HepG2 (cell line): ENCODE measurements around the gene CDK5RAP2. TPM values are rescaled to one million over a fixed set of nuclear protein-coding genes. Genes with fewer than 3 reads are reported as not detected.

Experiments used
- MAFG ChIP-seq: sonication (generic); formaldehyde crosslinking; IDR thresholded peaks from 2 replicates; pipeline ENCODE4 v1.5.1; 2020; ENCODE audit warnings: mild to moderate bottlenecking, missing genetic modification reagents
- MXD4 ChIP-seq: IDR thresholded peaks from 2 replicates; pipeline ENCODE4 v1.6.1; 2016; ENCODE audit warnings: mild to moderate bottlenecking, missing biosample characterization, missing genetic modification reagents
- RBM22 ChIP-seq: fragments of 200-400 bp; formaldehyde crosslinking; optimal IDR thresholded peaks from 2 replicates; pipeline ENCODE3; 2017; ENCODE audit warnings: mild to moderate bottlenecking, low read length, moderate library complexity
- REXO4 ChIP-seq: sonication (generic); formaldehyde crosslinking; IDR thresholded peaks from 2 replicates; pipeline ENCODE4 v1.8.0; 2022; ENCODE audit warnings: missing genetic modification reagents, mild to moderate bottlenecking, borderline replicate concordance
- ZIK1 ChIP-seq: sonication (generic); formaldehyde crosslinking; IDR thresholded peaks from 2 replicates; pipeline ENCODE4 v1.5.0; 2020; ENCODE audit warnings: mild to moderate bottlenecking, low read depth, missing genetic modification reagents, borderline replicate concordance
- ZNF496 ChIP-seq: sonication (generic); formaldehyde crosslinking; IDR thresholded peaks from 2 replicates; pipeline ENCODE4 v1.8.1; 2023; ENCODE audit warnings: mild to moderate bottlenecking, moderate library complexity, missing genetic modification reagents; ENCODE audit not compliant: insufficient replicate concordance
- ZSCAN30 ChIP-seq: sonication (generic); formaldehyde crosslinking; IDR thresholded peaks from 2 replicates; pipeline ENCODE4 v1.5.0; 2020; ENCODE audit warnings: mild to moderate bottlenecking, missing genetic modification reagents
- polyA plus RNA-seq, 8 experiments: library from polyadenylated mRNA; depleted of rRNA in 3 of 8; stranded (reverse) in 7 of 8; unstranded in 1 of 8; fragments of >200 nt; fragmentation: Illumina TruSeq in 4 of 8; extraction: Trizol in 4 of 8; gene quantifications; 2 replicates each; pipeline versions ENCODE4 v1.2.1 to v1.2.3, GENCODE V29; 2011 to 2016; ENCODE audit warnings: low read depth in 4 of 8, missing spikeins in 1 of 8, mixed read lengths in 1 of 8; ENCODE audit not compliant: insufficient read depth in 1 of 8
- total RNA-seq, 5 experiments: library from RNA; depleted of rRNA; stranded (reverse); fragments of >200 nt; fragmentation: Illumina TruSeq; extraction: Trizol; gene quantifications; 2 replicates each; pipeline ENCODE4 v1.2.3, GENCODE V29; 2016; ENCODE audit warnings: low read depth in 1 of 5
- TF ChIP-seq, protein P1 (sequence below): sonication (generic); formaldehyde crosslinking; IDR thresholded peaks from 2 replicates; pipeline ENCODE4 v1.4.0; 2020; ENCODE audit warnings: missing genetic modification reagents
- TF ChIP-seq, protein P2 (sequence below), 2 experiments: fragments of 450-650 bp in 1 of 2; sonication (generic) in 1 of 2; formaldehyde crosslinking; IDR thresholded peaks; 2 replicates each; pipeline versions ENCODE4 v1.5.0 to v1.8.0; 2020 to 2022; ENCODE audit warnings: mild to moderate bottlenecking in 1 of 2, missing genetic modification reagents in 1 of 2
- TF ChIP-seq, protein P3 (sequence below): sonication (generic); formaldehyde crosslinking; conservative IDR thresholded peaks from 2 replicates; pipeline ENCODE4 v1.8.0; 2022; ENCODE audit warnings: mild to moderate bottlenecking, moderate library complexity, missing genetic modification reagents
- TF ChIP-seq, protein P4 (sequence below): fragments of 450-650 bp; IDR thresholded peaks from 2 replicates; pipeline ENCODE4 v1.6.1; 2016
- TF ChIP-seq, protein P5 (sequence below): sonication (generic); formaldehyde crosslinking; IDR thresholded peaks from 2 replicates; pipeline ENCODE4 v1.4.0; 2020; ENCODE audit warnings: missing genetic modification reagents

CDK5RAP2 gene
- total and polyA plus RNA-seq, 2 of the 13 experiments (the other 11 are each of a cell fraction or from before 2014, with no cell fraction given): 31.8 to 42.2 TPM

DNA sequence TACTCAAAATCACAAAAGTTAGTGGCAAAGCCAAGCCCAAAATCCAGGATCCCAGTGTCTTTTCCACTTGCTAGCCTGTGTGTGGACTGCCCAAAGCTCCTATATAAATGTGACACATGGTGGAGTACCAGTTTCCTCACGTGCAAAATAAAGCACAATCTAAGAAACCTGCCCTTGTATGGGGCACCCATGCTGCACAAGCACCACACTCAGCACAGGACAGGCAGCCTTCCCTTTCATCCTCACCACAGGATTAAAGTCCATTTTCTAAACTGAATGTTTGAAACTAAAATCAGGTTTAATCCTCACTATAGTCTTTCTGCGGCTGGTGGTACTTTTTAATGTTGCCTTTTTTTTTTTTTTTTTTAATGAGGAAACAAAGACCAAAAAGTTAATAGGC, 5.5 kb downstream of the CDK5RAP2 start (continued):
- TF ChIP-seq, protein P1, sequence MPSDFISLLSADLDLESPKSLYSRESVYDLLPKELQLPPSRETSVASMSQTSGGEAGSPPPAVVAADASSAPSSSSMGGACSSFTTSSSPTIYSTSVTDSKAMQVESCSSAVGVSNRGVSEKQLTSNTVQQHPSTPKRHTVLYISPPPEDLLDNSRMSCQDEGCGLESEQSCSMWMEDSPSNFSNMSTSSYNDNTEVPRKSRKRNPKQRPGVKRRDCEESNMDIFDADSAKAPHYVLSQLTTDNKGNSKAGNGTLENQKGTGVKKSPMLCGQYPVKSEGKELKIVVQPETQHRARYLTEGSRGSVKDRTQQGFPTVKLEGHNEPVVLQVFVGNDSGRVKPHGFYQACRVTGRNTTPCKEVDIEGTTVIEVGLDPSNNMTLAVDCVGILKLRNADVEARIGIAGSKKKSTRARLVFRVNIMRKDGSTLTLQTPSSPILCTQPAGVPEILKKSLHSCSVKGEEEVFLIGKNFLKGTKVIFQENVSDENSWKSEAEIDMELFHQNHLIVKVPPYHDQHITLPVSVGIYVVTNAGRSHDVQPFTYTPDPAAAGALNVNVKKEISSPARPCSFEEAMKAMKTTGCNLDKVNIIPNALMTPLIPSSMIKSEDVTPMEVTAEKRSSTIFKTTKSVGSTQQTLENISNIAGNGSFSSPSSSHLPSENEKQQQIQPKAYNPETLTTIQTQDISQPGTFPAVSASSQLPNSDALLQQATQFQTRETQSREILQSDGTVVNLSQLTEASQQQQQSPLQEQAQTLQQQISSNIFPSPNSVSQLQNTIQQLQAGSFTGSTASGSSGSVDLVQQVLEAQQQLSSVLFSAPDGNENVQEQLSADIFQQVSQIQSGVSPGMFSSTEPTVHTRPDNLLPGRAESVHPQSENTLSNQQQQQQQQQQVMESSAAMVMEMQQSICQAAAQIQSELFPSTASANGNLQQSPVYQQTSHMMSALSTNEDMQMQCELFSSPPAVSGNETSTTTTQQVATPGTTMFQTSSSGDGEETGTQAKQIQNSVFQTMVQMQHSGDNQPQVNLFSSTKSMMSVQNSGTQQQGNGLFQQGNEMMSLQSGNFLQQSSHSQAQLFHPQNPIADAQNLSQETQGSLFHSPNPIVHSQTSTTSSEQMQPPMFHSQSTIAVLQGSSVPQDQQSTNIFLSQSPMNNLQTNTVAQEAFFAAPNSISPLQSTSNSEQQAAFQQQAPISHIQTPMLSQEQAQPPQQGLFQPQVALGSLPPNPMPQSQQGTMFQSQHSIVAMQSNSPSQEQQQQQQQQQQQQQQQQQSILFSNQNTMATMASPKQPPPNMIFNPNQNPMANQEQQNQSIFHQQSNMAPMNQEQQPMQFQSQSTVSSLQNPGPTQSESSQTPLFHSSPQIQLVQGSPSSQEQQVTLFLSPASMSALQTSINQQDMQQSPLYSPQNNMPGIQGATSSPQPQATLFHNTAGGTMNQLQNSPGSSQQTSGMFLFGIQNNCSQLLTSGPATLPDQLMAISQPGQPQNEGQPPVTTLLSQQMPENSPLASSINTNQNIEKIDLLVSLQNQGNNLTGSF (CRISPR knock-in tag): no peak
- TF ChIP-seq RBM22 (no peak), MXD4 (CRISPR knock-in tag) (no peak), ZNF496 (CRISPR knock-in tag) (no peak), ZIK1 (CRISPR knock-in tag) (no peak), REXO4 (CRISPR knock-in tag) (no peak), ZSCAN30 (CRISPR knock-in tag) (no peak), MAFG (CRISPR knock-in tag) (no peak)
- TF ChIP-seq, protein P2, sequence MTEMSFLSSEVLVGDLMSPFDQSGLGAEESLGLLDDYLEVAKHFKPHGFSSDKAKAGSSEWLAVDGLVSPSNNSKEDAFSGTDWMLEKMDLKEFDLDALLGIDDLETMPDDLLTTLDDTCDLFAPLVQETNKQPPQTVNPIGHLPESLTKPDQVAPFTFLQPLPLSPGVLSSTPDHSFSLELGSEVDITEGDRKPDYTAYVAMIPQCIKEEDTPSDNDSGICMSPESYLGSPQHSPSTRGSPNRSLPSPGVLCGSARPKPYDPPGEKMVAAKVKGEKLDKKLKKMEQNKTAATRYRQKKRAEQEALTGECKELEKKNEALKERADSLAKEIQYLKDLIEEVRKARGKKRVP (CRISPR knock-in tag; IDR thresholded peaks at IDR 0.05): no peak
- TF ChIP-seq, protein P3, sequence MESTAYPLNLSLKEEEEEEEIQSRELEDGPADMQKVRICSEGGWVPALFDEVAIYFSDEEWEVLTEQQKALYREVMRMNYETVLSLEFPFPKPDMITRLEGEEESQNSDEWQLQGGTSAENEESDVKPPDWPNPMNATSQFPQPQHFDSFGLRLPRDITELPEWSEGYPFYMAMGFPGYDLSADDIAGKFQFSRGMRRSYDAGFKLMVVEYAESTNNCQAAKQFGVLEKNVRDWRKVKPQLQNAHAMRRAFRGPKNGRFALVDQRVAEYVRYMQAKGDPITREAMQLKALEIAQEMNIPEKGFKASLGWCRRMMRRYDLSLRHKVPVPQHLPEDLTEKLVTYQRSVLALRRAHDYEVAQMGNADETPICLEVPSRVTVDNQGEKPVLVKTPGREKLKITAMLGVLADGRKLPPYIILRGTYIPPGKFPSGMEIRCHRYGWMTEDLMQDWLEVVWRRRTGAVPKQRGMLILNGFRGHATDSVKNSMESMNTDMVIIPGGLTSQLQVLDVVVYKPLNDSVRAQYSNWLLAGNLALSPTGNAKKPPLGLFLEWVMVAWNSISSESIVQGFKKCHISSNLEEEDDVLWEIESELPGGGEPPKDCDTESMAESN: no peak
- TF ChIP-seq, protein P4, sequence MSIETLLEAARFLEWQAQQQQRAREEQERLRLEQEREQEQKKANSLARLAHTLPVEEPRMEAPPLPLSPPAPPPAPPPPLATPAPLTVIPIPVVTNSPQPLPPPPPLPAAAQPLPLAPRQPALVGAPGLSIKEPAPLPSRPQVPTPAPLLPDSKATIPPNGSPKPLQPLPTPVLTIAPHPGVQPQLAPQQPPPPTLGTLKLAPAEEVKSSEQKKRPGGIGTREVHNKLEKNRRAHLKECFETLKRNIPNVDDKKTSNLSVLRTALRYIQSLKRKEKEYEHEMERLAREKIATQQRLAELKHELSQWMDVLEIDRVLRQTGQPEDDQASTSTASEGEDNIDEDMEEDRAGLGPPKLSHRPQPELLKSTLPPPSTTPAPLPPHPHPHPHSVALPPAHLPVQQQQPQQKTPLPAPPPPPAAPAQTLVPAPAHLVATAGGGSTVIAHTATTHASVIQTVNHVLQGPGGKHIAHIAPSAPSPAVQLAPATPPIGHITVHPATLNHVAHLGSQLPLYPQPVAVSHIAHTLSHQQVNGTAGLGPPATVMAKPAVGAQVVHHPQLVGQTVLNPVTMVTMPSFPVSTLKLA: 0 out of 2 replicates have a peak, but pooled peaks have one; percentile 8
- TF ChIP-seq, protein P5, sequence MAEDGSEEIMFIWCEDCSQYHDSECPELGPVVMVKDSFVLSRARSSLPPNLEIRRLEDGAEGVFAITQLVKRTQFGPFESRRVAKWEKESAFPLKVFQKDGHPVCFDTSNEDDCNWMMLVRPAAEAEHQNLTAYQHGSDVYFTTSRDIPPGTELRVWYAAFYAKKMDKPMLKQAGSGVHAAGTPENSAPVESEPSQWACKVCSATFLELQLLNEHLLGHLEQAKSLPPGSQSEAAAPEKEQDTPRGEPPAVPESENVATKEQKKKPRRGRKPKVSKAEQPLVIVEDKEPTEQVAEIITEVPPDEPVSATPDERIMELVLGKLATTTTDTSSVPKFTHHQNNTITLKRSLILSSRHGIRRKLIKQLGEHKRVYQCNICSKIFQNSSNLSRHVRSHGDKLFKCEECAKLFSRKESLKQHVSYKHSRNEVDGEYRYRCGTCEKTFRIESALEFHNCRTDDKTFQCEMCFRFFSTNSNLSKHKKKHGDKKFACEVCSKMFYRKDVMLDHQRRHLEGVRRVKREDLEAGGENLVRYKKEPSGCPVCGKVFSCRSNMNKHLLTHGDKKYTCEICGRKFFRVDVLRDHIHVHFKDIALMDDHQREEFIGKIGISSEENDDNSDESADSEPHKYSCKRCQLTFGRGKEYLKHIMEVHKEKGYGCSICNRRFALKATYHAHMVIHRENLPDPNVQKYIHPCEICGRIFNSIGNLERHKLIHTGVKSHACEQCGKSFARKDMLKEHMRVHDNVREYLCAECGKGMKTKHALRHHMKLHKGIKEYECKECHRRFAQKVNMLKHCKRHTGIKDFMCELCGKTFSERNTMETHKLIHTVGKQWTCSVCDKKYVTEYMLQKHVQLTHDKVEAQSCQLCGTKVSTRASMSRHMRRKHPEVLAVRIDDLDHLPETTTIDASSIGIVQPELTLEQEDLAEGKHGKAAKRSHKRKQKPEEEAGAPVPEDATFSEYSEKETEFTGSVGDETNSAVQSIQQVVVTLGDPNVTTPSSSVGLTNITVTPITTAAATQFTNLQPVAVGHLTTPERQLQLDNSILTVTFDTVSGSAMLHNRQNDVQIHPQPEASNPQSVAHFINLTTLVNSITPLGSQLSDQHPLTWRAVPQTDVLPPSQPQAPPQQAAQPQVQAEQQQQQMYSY (CRISPR knock-in tag): no peak
